Measurements from ENCODE around the gene MYOD1. TPM values are rescaled to one million over a fixed set of nuclear protein-coding genes. Genes with fewer than 3 reads are reported as not detected.
A peak's percentile ranks its signal among the peaks of the same experiment; 100 is the strongest.

MYOD1 gene
- total RNA-seq, result 22.4 TPM

DNA sequence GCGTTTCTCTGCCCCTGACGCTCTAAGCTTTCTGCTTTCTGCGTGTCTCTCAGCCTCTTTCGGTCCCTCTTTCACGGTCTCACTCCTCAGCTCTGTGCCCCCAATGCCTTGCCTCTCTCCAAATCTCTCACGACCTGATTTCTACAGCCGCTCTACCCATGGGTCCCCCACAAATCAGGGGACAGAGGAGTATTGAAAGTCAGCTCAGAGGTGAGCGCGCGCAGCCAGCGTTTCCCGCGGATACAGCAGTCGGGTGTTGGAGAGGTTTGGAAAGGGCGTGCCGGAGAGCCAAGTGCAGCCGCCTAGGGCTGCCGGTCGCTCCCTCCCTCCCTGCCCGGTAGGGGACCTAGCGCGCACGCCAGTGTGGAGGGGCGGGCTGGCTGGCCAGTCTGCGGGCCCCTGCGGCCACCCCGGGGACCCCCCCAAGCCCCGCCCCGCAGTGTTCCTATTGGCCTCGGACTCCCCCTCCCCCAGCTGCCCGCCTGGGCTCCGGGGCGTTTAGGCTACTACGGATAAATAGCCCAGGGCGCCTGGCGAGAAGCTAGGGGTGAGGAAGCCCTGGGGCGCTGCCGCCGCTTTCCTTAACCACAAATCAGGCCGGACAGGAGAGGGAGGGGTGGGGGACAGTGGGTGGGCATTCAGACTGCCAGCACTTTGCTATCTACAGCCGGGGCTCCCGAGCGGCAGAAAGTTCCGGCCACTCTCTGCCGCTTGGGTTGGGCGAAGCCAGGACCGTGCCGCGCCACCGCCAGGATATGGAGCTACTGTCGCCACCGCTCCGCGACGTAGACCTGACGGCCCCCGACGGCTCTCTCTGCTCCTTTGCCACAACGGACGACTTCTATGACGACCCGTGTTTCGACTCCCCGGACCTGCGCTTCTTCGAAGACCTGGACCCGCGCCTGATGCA, at the start of gene MYOD1:
Gene MYOD1 (plus strand): TSS at position 544 of the 910 bp plus-strand sequence. CDS start 212 bp downstream, at position 756.
- peak within 1 kb of the TSS; percentile 91 to 98 (median 91) for H3K9ac ChIP-seq (ENCODE audit: low read depth in 1 of 3, low read length in 3 of 3)
- H3K4me1 ChIP-seq (ENCODE audit: control insufficient read depth in 3 of 3, insufficient read depth in 3 of 3, low read length in 3 of 3), result peaks cover 26 to 61% (median 40%) of the 10 kb centered on the region in 3 donors
- H3K36me3 ChIP-seq (ENCODE audit: control insufficient read depth in 3 of 3, insufficient read depth in 3 of 3, low read length in 3 of 3), result peaks cover 6 to 23% (median 6%) of the 10 kb centered on the region in 3 donors
- peaks cover 8 to 27% (median 16%) of the 10 kb centered on the region in 3 donors for H3K27me3 ChIP-seq (ENCODE audit: control insufficient read depth in 3 of 3, insufficient read depth in 3 of 3, low read length in 3 of 3)
- H3K9me3 ChIP-seq (ENCODE audit: control insufficient read depth in 3 of 3, low read length in 3 of 3), result no peaks in the 10 kb centered on the region
- peak within 1 kb of the TSS; percentile 93 for H3K27ac ChIP-seq (ENCODE audit: low read depth, low read length)
- H3K4me3 ChIP-seq (ENCODE audit: low read length in 3 of 3), result peak within 1 kb of the TSS; percentile 78 to 94 (median 81)

DNA sequence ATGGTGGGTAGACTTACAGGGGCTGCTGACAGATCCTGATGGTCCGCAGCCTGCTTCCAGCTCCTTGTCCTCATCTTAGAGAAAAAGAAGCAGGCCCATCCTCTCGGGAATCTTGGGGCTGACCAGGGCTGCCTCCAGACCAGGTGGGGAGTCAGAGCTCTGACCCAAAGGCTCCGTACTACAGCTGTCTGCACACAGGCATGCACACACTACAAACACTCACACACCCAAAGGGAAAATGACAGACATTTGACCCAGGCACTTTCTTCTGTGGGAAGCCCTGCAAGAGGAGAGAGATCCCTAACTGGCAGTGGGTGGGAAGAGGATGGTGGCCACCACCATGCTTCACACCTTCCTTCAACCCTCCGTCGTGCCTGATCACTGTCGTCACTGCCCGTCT, 46.9 kb upstream of the MYOD1 start:
- no peak overlapping the region for H3K27ac ChIP-seq (ENCODE audit: low read depth, low read length)
- H3K9ac ChIP-seq (ENCODE audit: low read depth in 1 of 3, low read length in 3 of 3), result no peak overlapping the region

DNA sequence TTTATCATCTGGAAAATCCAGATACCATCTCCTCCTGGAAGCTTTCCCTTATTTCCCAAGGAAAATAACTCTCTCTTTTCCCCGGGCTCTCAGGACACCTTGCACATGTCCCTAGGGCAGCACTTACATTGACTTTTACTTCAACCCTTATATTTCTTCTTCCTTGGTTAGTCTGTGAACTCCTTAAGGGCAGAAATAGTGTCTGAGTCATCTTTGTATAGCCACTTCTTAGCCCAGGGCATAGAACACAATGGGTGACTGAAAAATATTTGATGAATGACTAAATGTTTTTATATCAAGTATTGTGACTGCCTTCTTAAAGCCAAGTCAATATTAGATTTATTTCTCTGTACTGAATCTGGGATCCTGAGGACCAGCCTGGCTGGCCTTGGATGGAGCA, 45.4 kb upstream of the MYOD1 start:
- Histone ChIP-seq H3K4me3 (ENCODE audit: low read length in 3 of 3) (no peak overlapping the region), H3K36me3 (ENCODE audit: control insufficient read depth in 3 of 3, insufficient read depth in 3 of 3, low read length in 3 of 3) (no peaks in the 10 kb centered on the region), H3K27ac (ENCODE audit: low read depth, low read length) (no peak overlapping the region), H3K27me3 (ENCODE audit: control insufficient read depth in 3 of 3, insufficient read depth in 3 of 3, low read length in 3 of 3) (no peaks in the 10 kb centered on the region), H3K9me3 (ENCODE audit: control insufficient read depth in 3 of 3, low read length in 3 of 3) (peaks cover 0 to 2% (median 0%) of the 10 kb centered on the region in 3 donors), H3K9ac (ENCODE audit: low read depth in 1 of 3, low read length in 3 of 3) (no peak overlapping the region), H3K4me1 (ENCODE audit: control insufficient read depth in 3 of 3, insufficient read depth in 3 of 3, low read length in 3 of 3) (no peaks in the 10 kb centered on the region)

More for the DNA sequence above, 46.9 kb upstream of the MYOD1 start:
- Histone ChIP-seq H3K4me3 (ENCODE audit: low read length in 3 of 3) (no peak overlapping the region), H3K4me1 (ENCODE audit: control insufficient read depth in 3 of 3, insufficient read depth in 3 of 3, low read length in 3 of 3) (no peaks in the 10 kb centered on the region), H3K36me3 (ENCODE audit: control insufficient read depth in 3 of 3, insufficient read depth in 3 of 3, low read length in 3 of 3) (no peaks in the 10 kb centered on the region), H3K27me3 (ENCODE audit: control insufficient read depth in 3 of 3, insufficient read depth in 3 of 3, low read length in 3 of 3) (no peaks in the 10 kb centered on the region), H3K9me3 (ENCODE audit: control insufficient read depth in 3 of 3, low read length in 3 of 3) (peaks cover 0 to 2% (median 0%) of the 10 kb centered on the region in 3 donors)

DNA sequence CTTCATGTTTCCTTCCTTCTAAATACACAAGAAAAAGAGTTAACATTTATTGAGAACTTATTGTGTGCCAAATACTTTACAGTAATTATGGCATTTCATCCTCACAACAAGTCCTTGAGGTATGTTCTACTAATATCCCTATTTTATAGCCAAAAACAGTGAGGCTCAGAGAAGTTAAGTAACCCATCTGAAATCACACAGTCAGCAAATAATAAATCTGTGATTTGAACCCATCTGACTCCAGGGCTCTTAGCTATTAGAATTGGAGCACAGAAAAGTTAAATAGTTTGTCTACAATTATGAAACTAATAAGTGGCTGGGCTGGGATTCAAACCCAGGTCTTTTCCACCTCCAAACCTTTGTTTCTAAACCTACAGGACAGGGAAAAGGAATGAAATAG, 36.5 kb upstream of the MYOD1 start:
- peak overlapping the region; percentile 74 for H3K27ac ChIP-seq (ENCODE audit: low read depth, low read length)

DNA sequence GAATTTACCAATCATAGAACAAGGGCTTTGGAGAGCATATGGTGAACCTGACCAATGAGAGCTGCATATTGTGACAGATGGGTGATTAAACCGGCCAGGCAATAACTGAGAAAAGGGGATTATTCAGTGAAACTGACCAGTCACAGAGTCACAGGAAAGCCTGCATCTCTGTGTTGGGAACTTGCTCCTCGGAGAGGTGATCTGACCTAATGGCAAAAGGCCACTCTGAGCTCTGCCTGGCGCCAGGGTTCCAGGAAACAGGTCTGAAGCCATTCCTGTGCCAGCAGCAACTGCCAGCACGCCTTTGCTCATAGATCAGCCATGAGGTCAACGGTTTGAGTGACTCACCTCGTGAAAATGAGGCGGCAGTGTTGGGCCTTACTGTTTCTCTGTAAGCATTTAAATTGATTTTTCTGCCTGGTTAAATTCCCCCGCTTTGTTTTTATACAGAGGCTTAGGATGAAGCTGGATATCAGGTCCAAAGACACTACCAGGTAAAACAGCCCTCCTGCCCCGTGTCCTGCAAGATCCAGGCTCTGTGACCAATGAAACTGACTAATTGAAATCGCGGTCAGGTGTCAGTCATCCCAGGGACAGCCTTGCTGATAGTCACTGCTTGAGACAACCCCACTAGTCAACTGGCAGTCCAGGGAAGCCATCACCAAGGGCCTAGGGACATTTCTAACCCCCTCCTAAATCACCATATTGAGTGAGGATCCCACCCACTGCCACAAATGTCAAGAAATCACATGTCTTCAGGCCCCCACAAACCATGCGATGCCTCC, 35.8 kb upstream of the MYOD1 start:
- Histone ChIP-seq H3K9ac (ENCODE audit: low read depth in 1 of 3, low read length in 3 of 3) (peak overlapping the region in 2 of 3 donors; percentile 3 to 40), H3K4me1 (ENCODE audit: control insufficient read depth in 3 of 3, insufficient read depth in 3 of 3, low read length in 3 of 3) (peaks cover 32 to 58% (median 53%) of the 10 kb centered on the region in 3 donors), H3K27me3 (ENCODE audit: control insufficient read depth in 3 of 3, insufficient read depth in 3 of 3, low read length in 3 of 3) (peaks cover 0 to 3% (median 0%) of the 10 kb centered on the region in 3 donors), H3K4me3 (ENCODE audit: low read length in 3 of 3) (no peak overlapping the region), H3K36me3 (ENCODE audit: control insufficient read depth in 3 of 3, insufficient read depth in 3 of 3, low read length in 3 of 3) (no peaks in the 10 kb centered on the region), H3K27ac (ENCODE audit: low read depth, low read length) (peak overlapping the region; percentile 74), H3K9me3 (ENCODE audit: control insufficient read depth in 3 of 3, low read length in 3 of 3) (no peaks in the 10 kb centered on the region)

More for the DNA sequence above, 36.5 kb upstream of the MYOD1 start:
- Histone ChIP-seq H3K4me3 (ENCODE audit: low read length in 3 of 3) (no peak overlapping the region), H3K9ac (ENCODE audit: low read depth in 1 of 3, low read length in 3 of 3) (no peak overlapping the region), H3K4me1 (ENCODE audit: control insufficient read depth in 3 of 3, insufficient read depth in 3 of 3, low read length in 3 of 3) (peaks cover 26 to 51% (median 48%) of the 10 kb centered on the region in 3 donors), H3K9me3 (ENCODE audit: control insufficient read depth in 3 of 3, low read length in 3 of 3) (no peaks in the 10 kb centered on the region), H3K27me3 (ENCODE audit: control insufficient read depth in 3 of 3, insufficient read depth in 3 of 3, low read length in 3 of 3) (peaks cover 0 to 3% (median 0%) of the 10 kb centered on the region in 3 donors), H3K36me3 (ENCODE audit: control insufficient read depth in 3 of 3, insufficient read depth in 3 of 3, low read length in 3 of 3) (no peaks in the 10 kb centered on the region)

- Histone ChIP-seq H3K9me3 (ENCODE audit: control insufficient read depth in 3 of 3, low read length in 3 of 3) (no peaks in the 10 kb centered on the region), H3K27ac (ENCODE audit: low read depth, low read length) (no peak overlapping the region), H3K9ac (ENCODE audit: low read depth in 1 of 3, low read length in 3 of 3) (no peak overlapping the region), H3K36me3 (ENCODE audit: control insufficient read depth in 3 of 3, insufficient read depth in 3 of 3, low read length in 3 of 3) (no peaks in the 10 kb centered on the region), H3K4me1 (ENCODE audit: control insufficient read depth in 3 of 3, insufficient read depth in 3 of 3, low read length in 3 of 3) (peaks cover 39 to 68% (median 55%) of the 10 kb centered on the region in 3 donors), H3K27me3 (ENCODE audit: control insufficient read depth in 3 of 3, insufficient read depth in 3 of 3, low read length in 3 of 3) (peaks cover 0 to 3% (median 0%) of the 10 kb centered on the region in 3 donors), H3K4me3 (ENCODE audit: low read length in 3 of 3) (no peak overlapping the region)
These were observed 34.8 kb upstream of the MYOD1 start for GRCh38 chr11:17684550-17684949.

GRCh38 chr11:17686231-17686980, 33.0 kb upstream of the MYOD1 start:
- H3K9me3 ChIP-seq (ENCODE audit: control insufficient read depth in 3 of 3, low read length in 3 of 3), result no peaks in the 10 kb centered on the region
- no peak overlapping the region for H3K4me3 ChIP-seq (ENCODE audit: low read length in 3 of 3)
- peak overlapping the region; percentile 86 for H3K27ac ChIP-seq (ENCODE audit: low read depth, low read length)
- H3K9ac ChIP-seq (ENCODE audit: low read depth in 1 of 3, low read length in 3 of 3), result peak overlapping the region in 1 of 3 donors; percentile 40
- H3K27me3 ChIP-seq (ENCODE audit: control insufficient read depth in 3 of 3, insufficient read depth in 3 of 3, low read length in 3 of 3), result peaks cover 0 to 3% (median 0%) of the 10 kb centered on the region in 3 donors
- peaks cover 39 to 71% (median 55%) of the 10 kb centered on the region in 3 donors for H3K4me1 ChIP-seq (ENCODE audit: control insufficient read depth in 3 of 3, insufficient read depth in 3 of 3, low read length in 3 of 3)
- H3K36me3 ChIP-seq (ENCODE audit: control insufficient read depth in 3 of 3, insufficient read depth in 3 of 3, low read length in 3 of 3), result no peaks in the 10 kb centered on the region

DNA sequence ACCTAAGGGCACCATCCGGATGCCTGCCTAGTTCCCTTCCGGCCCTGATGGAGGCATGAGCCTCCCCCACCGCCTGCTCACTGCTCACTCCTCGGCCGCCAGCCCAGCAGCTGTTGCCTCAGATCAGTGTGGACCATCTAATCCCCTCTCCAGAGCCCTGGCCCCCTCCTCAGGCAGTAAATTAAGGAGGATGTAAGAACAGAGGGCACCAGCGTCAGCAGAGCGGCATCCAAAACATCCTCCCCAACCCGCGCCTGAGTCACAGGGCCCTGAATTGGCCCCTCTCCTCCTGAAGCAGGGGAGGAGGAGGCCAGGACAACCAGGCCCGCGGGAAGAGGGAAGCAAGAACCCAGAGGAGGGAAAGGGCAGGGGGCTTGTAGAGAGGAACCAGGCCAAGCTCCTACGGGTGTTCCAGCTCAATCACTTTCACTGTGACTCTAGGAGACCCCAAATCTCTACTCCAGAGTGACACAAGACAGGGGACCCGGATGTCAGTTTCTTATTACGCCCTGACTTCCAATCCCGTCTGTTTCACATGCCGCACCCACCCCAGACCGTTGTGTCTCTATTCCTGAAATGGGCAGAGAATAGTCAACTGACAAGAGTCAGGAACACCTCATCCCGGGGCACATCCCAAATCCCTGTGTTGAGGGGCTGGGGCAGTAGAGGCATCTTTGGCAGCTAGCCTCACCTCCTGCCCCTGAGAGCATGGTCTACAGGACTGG, 31.3 kb upstream of the MYOD1 start:
- Histone ChIP-seq H3K4me3 (ENCODE audit: low read length in 3 of 3) (no peak overlapping the region), H3K9ac (ENCODE audit: low read depth in 1 of 3, low read length in 3 of 3) (peak overlapping the region; percentile 29 to 67 (median 34)), H3K36me3 (ENCODE audit: control insufficient read depth in 3 of 3, insufficient read depth in 3 of 3, low read length in 3 of 3) (no peaks in the 10 kb centered on the region), H3K4me1 (ENCODE audit: control insufficient read depth in 3 of 3, insufficient read depth in 3 of 3, low read length in 3 of 3) (peaks cover 52 to 82% (median 60%) of the 10 kb centered on the region in 3 donors), H3K9me3 (ENCODE audit: control insufficient read depth in 3 of 3, low read length in 3 of 3) (no peaks in the 10 kb centered on the region), H3K27ac (ENCODE audit: low read depth, low read length) (peak overlapping the region; percentile 86), H3K27me3 (ENCODE audit: control insufficient read depth in 3 of 3, insufficient read depth in 3 of 3, low read length in 3 of 3) (peaks cover 0 to 3% (median 3%) of the 10 kb centered on the region in 3 donors)

DNA sequence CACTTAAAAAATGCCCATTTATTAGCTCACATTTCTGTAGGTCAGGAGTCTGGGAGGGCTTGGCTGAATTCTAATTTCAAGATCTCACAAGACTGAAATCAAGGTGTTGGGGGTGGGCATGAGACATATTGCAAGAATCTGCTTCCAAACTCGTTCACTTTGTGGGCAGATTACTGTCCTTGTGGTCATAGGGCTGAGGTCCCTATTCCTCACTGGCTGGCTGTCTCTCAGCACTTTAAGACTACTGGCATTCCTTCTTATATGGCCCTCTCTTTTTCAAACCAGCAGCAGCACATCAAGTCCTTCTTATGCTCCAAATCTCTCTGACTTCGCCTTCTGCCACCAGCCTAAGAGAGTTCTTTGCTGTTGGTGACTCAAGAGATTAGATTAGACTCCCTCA, 27.8 kb upstream of the MYOD1 start:
- Histone ChIP-seq H3K9ac (ENCODE audit: low read depth in 1 of 3, low read length in 3 of 3) (no peak overlapping the region), H3K27me3 (ENCODE audit: control insufficient read depth in 3 of 3, insufficient read depth in 3 of 3, low read length in 3 of 3) (peaks cover 3 to 7% (median 7%) of the 10 kb centered on the region in 3 donors), H3K4me1 (ENCODE audit: control insufficient read depth in 3 of 3, insufficient read depth in 3 of 3, low read length in 3 of 3) (peaks cover 55 to 76% (median 60%) of the 10 kb centered on the region in 3 donors), H3K4me3 (ENCODE audit: low read length in 3 of 3) (no peak overlapping the region), H3K27ac (ENCODE audit: low read depth, low read length) (no peak overlapping the region), H3K9me3 (ENCODE audit: control insufficient read depth in 3 of 3, low read length in 3 of 3) (no peaks in the 10 kb centered on the region), H3K36me3 (ENCODE audit: control insufficient read depth in 3 of 3, insufficient read depth in 3 of 3, low read length in 3 of 3) (no peaks in the 10 kb centered on the region)
